Mucosa of descending colon (tissue), 3 donors: ENCODE results near the gene PPP1R1B. TPM values are rescaled to one million over a fixed set of nuclear protein-coding genes. Genes with fewer than 3 reads are reported as not detected.

Source experiments
- ATAC-seq: fragments of 200-7000 bp; cut with Tn5 transposase; one replicate; pipeline ENCODE4 v1.9.1; 2020; ENCODE audit warnings: mild to moderate bottlenecking, moderate library complexity
- DNase-seq, 3 donors: peaks; one replicate each; pipeline ENCODE4 v3.0.0-alpha.2; 2020
- H3K36me3 ChIP-seq: fragments of 200-600 bp; one replicate; pipeline ENCODE4 v1.8.0; 2021; ENCODE audit warnings: low read depth, mild to moderate bottlenecking
- H3K4me1 ChIP-seq: fragments of 200-600 bp; one replicate; pipeline ENCODE4 v1.8.0; 2021; ENCODE audit warnings: low read depth, mild to moderate bottlenecking
- H3K4me3 ChIP-seq: fragments of 200-600 bp; one replicate; pipeline ENCODE4 v1.8.0; 2021; ENCODE audit warnings: mild to moderate bottlenecking
- H3K9me3 ChIP-seq: fragments of 200-600 bp; one replicate; pipeline ENCODE4 v1.8.0; 2021; ENCODE audit warnings: mild to moderate bottlenecking
- CTCF ChIP-seq: fragments of 200-600 bp; IDR thresholded peaks from one replicate; pipeline ENCODE4 v1.8.0; 2022; ENCODE audit warnings: antibody characterized with exemption, mild to moderate bottlenecking
- intact Hi-C, 2 donors: fragments of 100-400 bp; cut with DNase I in 1 of 2; cut with micrococcal nuclease in 1 of 2; formaldehyde crosslinking; loops; one replicate each; pipeline versions ENCODE4 v1.11.0 to v1.11.1; 2022; cut with DNase I, micrococcal nuclease
- total RNA-seq, 3 donors: library from RNA; stranded (reverse); fragmentation: NEBNext Ultra II Directional in 2 of 3; extraction: Animal tissue kit (Norgen Biotek cat#: 25700) in 2 of 3; gene quantifications; one replicate each; pipeline versions ENCODE4 v1.2.1 to v1.2.4, GENCODE V29; 2021 to 2023
- donor health status: DM: no; HTN: no; CAD: no; lungs with moderate emphysema.
- donor health status: DM: no; HTN: no; CAD: no.
- donor health status: DM: no; HTN: yes; CAD: no.

Gene PPP1R1B
- total RNA-seq, 3 donors from 2014 or later: 108 to 362 (median 356) TPM

- no peaks in the 10 kb centered on the region for H3K9me3 ChIP-seq
- no peaks in the 10 kb centered on the region for H3K36me3 ChIP-seq
- H3K4me1 ChIP-seq: peaks cover 23% of the 10 kb centered on the region
- no peak for ATAC-seq
- TF ChIP-seq CTCF: no peak
- no peak overlapping the region for H3K4me3 ChIP-seq
- intact Hi-C loops: no loop called here
- no peak for DNase-seq
These were observed 32.7 kb downstream of the PPP1R1B start for GRCh38 chr17:39659279-39660010.

- no peaks in the 10 kb centered on the region for H3K9me3 ChIP-seq
- H3K36me3 ChIP-seq: no peaks in the 10 kb centered on the region
- no peak for ATAC-seq
- no peak for DNase-seq
- intact Hi-C loops: no loop called here
- H3K4me1 ChIP-seq: peaks cover 23% of the 10 kb centered on the region
- H3K4me3 ChIP-seq: no peak overlapping the region
- TF ChIP-seq CTCF: no peak
These were observed 33.2 kb downstream of the PPP1R1B start for GRCh38 chr17:39660011-39660360.

- H3K4me1 ChIP-seq: peaks cover 23% of the 10 kb centered on the region
- ATAC-seq (no peak), DNase-seq (no peak)
- H3K4me3 ChIP-seq: no peak overlapping the region
- H3K9me3 ChIP-seq: no peaks in the 10 kb centered on the region
- TF ChIP-seq CTCF: no peak
- H3K36me3 ChIP-seq: no peaks in the 10 kb centered on the region
- intact Hi-C loops: no loop called here
These were observed 33.9 kb downstream of the PPP1R1B start for GRCh38 chr17:39660397-39661385.

GRCh38 chr17:39661744-39662541, 35.2 kb downstream of the PPP1R1B start:
- Histone ChIP-seq H3K4me1 (peaks cover 23% of the 10 kb centered on the region), H3K9me3 (no peaks in the 10 kb centered on the region), H3K36me3 (no peaks in the 10 kb centered on the region), H3K4me3 (no peak overlapping the region)
- intact Hi-C loops: no loop called here
- DNase-seq: no peak
- no peak for ATAC-seq
- no peak for TF ChIP-seq CTCF

GRCh38 chr17:39662551-39663339, 36.0 kb downstream of the PPP1R1B start:
- TF ChIP-seq CTCF: no peak
- Histone ChIP-seq H3K9me3 (no peaks in the 10 kb centered on the region), H3K4me1 (peaks cover 29% of the 10 kb centered on the region), H3K36me3 (no peaks in the 10 kb centered on the region), H3K4me3 (no peak overlapping the region)
- DNase-seq (peak; percentile 79 to 82 (median 80)), ATAC-seq (peak; percentile 71)
- intact Hi-C loops: no loop called here
